OCI-M2 (cell line): ENCODE measurements around the gene SFTPA2.
"Not testable (repeated sequence)": the region's sequence is repeated elsewhere in the genome, so short reads cannot be mapped to it uniquely, and the experiment has no call there.

Experiments used
- DNase-seq: peaks from one replicate; lab custom pipeline; 2025; ENCODE audit not compliant: unreplicated experiment; lab: John Stamatoyannopoulos, UW

Gene SFTPA2

GRCh38 chr10:79560160-79560709 is at the start of gene SFTPA2:
TSS of gene SFTPA2 (minus strand) at chr10:79560407. CDS start at chr10:79559483, 924 bp downstream.
- no peak for DNase-seq

GRCh38 chr10:79608505-79609375 is 48.5 kb upstream of the SFTPA2 start:
- no peak for DNase-seq

- DNase-seq: no peak
Observed at GRCh38 chr10:79605308-79605707, 45.1 kb upstream of the SFTPA2 start.

- DNase-seq: no peak
Observed at GRCh38 chr10:79604294-79604693, 44.1 kb upstream of the SFTPA2 start.

- no peak for DNase-seq
Observed at GRCh38 chr10:79602953-79603352, 42.7 kb upstream of the SFTPA2 start.

- no peak for DNase-seq
Observed at GRCh38 chr10:79601939-79602338, 41.7 kb upstream of the SFTPA2 start.

GRCh38 chr10:79599644-79600043 is 39.4 kb upstream of the SFTPA2 start:
- DNase-seq: not testable (repeated sequence)

- no peak for DNase-seq
Observed at GRCh38 chr10:79595510-79595909, 35.3 kb upstream of the SFTPA2 start.

- not testable (repeated sequence) for DNase-seq
Observed at GRCh38 chr10:79594565-79594964, 34.4 kb upstream of the SFTPA2 start.

GRCh38 chr10:79593377-79593776 is 33.2 kb upstream of the SFTPA2 start:
- no peak for DNase-seq

GRCh38 chr10:79588800-79589199 is 28.6 kb upstream of the SFTPA2 start:
- DNase-seq: no peak

- DNase-seq: no peak
Observed at GRCh38 chr10:79586933-79587332, 26.7 kb upstream of the SFTPA2 start.

- no peak for DNase-seq
Observed at GRCh38 chr10:79585870-79586527, 25.8 kb upstream of the SFTPA2 start.

- DNase-seq: no peak
Observed at GRCh38 chr10:79583488-79584024, 23.3 kb upstream of the SFTPA2 start.

- DNase-seq: not testable (repeated sequence)
Observed at GRCh38 chr10:79582954-79583353, 22.7 kb upstream of the SFTPA2 start.

GRCh38 chr10:79582096-79582495 is 21.9 kb upstream of the SFTPA2 start:
- no peak for DNase-seq

GRCh38 chr10:79581044-79581443 is 20.8 kb upstream of the SFTPA2 start:
- DNase-seq: no peak

GRCh38 chr10:79579361-79579760 is 19.2 kb upstream of the SFTPA2 start:
- DNase-seq: no peak

- DNase-seq: not testable (repeated sequence)
Observed at GRCh38 chr10:79570624-79571023, 10.4 kb upstream of the SFTPA2 start.

GRCh38 chr10:79563426-79563825 is 3.2 kb upstream of the SFTPA2 start:
- DNase-seq: no peak

- no peak for DNase-seq
Observed at GRCh38 chr10:79562135-79562756, 2.0 kb upstream of the SFTPA2 start.
